ENCODE results near the gene C22orf39. TPM values are rescaled to one million over a fixed set of nuclear protein-coding genes. Genes with fewer than 3 reads are reported as not detected.

The C22orf39 gene
- total RNA-seq, 1 experiment from 2014 or later = 39.0 TPM

DNA sequence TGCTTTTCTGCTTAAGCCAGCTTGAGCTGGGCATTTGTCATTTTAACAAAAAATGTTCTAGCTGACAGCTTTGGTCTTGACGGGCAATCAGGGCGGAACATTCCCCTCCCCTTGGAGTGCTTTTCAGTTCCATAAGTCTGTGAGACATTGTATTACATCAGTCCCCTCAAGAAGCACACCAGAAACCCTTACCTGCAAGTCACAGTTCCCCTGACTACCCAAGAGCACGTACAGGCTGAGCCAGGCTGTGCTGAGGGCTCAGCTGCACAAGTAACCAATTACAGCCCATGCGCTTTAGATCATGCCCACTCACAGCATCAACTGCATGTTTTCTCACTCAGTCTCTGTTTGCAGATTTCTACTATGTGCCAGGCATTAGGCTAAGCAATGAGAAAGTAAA, 35.0 kb downstream of the C22orf39 start:
- no peaks in the 10 kb centered on the region for H3K4me1 ChIP-seq (ENCODE audit: low read length)
- no peaks in the 10 kb centered on the region for H3K27me3 ChIP-seq (ENCODE audit: low read length)
- H3K79me2 ChIP-seq (ENCODE audit: low read length) = peaks cover 75% of the 10 kb centered on the region
- no peaks in the 10 kb centered on the region for H3K9me2 ChIP-seq (replicated peaks; ENCODE audit: insufficient read depth, low read length)
- H3K4me3 ChIP-seq (ENCODE audit: low read length) = no peak overlapping the region
- H3K9ac ChIP-seq (ENCODE audit: low read length) = no peak overlapping the region
- H3K4me2 ChIP-seq (ENCODE audit: low read depth, low read length, poor library complexity, severe bottlenecking) = no peak overlapping the region
- peaks cover 18% of the 10 kb centered on the region; the same call in 1 of the 2 replicates for H3K36me3 ChIP-seq (ENCODE audit: insufficient read depth, low read length)
- no peak for DNase-seq
- H3K9me3 ChIP-seq (ENCODE audit: low read length) = no peaks in the 10 kb centered on the region
- H4K20me1 ChIP-seq (ENCODE audit: insufficient read depth, low read depth, low read length) = peaks cover 25% of the 10 kb centered on the region
- no peak overlapping the region for H2AFZ ChIP-seq (ENCODE audit: low read length)
- H3K27ac ChIP-seq (ENCODE audit: low read length) = no peak overlapping the region

- Histone ChIP-seq H3K4me1 (ENCODE audit: low read length) (no peaks in the 10 kb centered on the region), H3K27me3 (ENCODE audit: low read length) (no peaks in the 10 kb centered on the region), H3K36me3 (ENCODE audit: insufficient read depth, low read length) (peaks cover 24% of the 10 kb centered on the region; the same call in 1 of the 2 replicates), H3K9me3 (ENCODE audit: low read length) (no peaks in the 10 kb centered on the region), H3K27ac (ENCODE audit: low read length) (no peak overlapping the region), H2AFZ (ENCODE audit: low read length) (no peak overlapping the region), H4K20me1 (ENCODE audit: insufficient read depth, low read depth, low read length) (peaks cover 25% of the 10 kb centered on the region), H3K79me2 (ENCODE audit: low read length) (peaks cover 73% of the 10 kb centered on the region), H3K9ac (ENCODE audit: low read length) (no peak overlapping the region), H3K4me2 (ENCODE audit: low read depth, low read length, poor library complexity, severe bottlenecking) (no peak overlapping the region), H3K9me2 (replicated peaks; ENCODE audit: insufficient read depth, low read length) (no peaks in the 10 kb centered on the region), H3K4me3 (ENCODE audit: low read length) (no peak overlapping the region)
- DNase-seq = no peak
These were observed 35.8 kb downstream of the C22orf39 start for GRCh38 chr22:19411690-19412045.

DNA sequence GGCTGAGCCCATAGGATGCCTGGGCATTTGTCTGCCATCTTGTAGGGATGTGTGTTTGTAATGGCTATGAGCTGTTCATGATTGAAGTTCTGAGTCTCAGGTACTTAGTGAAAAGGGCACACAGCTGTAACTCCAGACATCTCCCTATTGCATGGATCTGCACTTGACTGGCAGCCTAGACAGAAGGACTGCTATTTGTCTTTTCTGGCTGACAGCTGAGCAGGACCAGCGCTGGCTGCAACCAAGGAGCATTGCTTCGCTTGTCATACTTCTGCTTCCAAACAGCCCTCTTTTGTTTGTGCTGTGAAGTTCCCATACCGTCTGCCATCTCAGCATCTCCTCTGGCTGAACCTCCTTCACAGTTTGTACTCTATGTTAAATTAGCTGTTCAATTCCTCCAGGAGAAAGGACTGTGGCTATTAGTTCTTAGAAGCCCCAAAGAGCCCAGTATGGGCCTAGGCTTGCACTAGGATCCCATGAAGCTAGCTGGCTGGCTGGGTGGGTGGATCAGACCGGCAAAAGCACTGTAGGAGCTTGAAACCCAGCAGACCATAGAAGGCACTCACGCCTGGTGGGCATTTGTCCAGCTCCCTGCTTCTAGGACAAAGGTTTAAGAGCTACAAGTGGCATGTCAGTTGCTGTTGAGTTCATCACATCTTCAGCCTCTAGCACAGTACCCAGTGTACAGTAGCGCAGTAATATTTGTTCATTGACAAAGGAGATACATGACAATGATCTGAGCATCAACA, 36.4 kb downstream of the C22orf39 start:
- Histone ChIP-seq H3K9ac (ENCODE audit: low read length) (no peak overlapping the region), H3K27me3 (ENCODE audit: low read length) (no peaks in the 10 kb centered on the region), H3K4me2 (ENCODE audit: low read depth, low read length, poor library complexity, severe bottlenecking) (no peak overlapping the region), H3K27ac (ENCODE audit: low read length) (no peak overlapping the region), H3K36me3 (ENCODE audit: insufficient read depth, low read length) (peaks cover 30% of the 10 kb centered on the region; the same call in 1 of the 2 replicates), H3K4me1 (ENCODE audit: low read length) (no peaks in the 10 kb centered on the region), H3K9me3 (ENCODE audit: low read length) (no peaks in the 10 kb centered on the region), H3K79me2 (ENCODE audit: low read length) (peaks cover 67% of the 10 kb centered on the region), H3K4me3 (ENCODE audit: low read length) (no peak overlapping the region), H3K9me2 (replicated peaks; ENCODE audit: insufficient read depth, low read length) (no peaks in the 10 kb centered on the region), H2AFZ (ENCODE audit: low read length) (no peak overlapping the region), H4K20me1 (ENCODE audit: insufficient read depth, low read depth, low read length) (peaks cover 25% of the 10 kb centered on the region)
- DNase-seq = no peak

- H3K27ac ChIP-seq (ENCODE audit: low read length) = no peak overlapping the region
- peaks cover 48% of the 10 kb centered on the region for H3K79me2 ChIP-seq (ENCODE audit: low read length)
- H3K4me3 ChIP-seq (ENCODE audit: low read length) = no peak overlapping the region
- no peak for DNase-seq
- no peaks in the 10 kb centered on the region for H3K9me3 ChIP-seq (ENCODE audit: low read length)
- H4K20me1 ChIP-seq (ENCODE audit: insufficient read depth, low read depth, low read length) = peaks cover 21% of the 10 kb centered on the region
- no peaks in the 10 kb centered on the region for H3K9me2 ChIP-seq (replicated peaks; ENCODE audit: insufficient read depth, low read length)
- H3K9ac ChIP-seq (ENCODE audit: low read length) = no peak overlapping the region
- no peaks in the 10 kb centered on the region for H3K4me1 ChIP-seq (ENCODE audit: low read length)
- H3K27me3 ChIP-seq (ENCODE audit: low read length) = no peaks in the 10 kb centered on the region
- no peak overlapping the region for H2AFZ ChIP-seq (ENCODE audit: low read length)
- peaks cover 51% of the 10 kb centered on the region; the same call in 1 of the 2 replicates for H3K36me3 ChIP-seq (ENCODE audit: insufficient read depth, low read length)
- H3K4me2 ChIP-seq (ENCODE audit: low read depth, low read length, poor library complexity, severe bottlenecking) = no peak overlapping the region
These were observed 39.6 kb downstream of the C22orf39 start for GRCh38 chr22:19407649-19408606.

- Histone ChIP-seq H3K36me3 (ENCODE audit: insufficient read depth, low read length) (peaks cover 59% of the 10 kb centered on the region; the same call in 1 of the 2 replicates), H3K4me2 (ENCODE audit: low read depth, low read length, poor library complexity, severe bottlenecking) (no peak overlapping the region), H3K4me1 (ENCODE audit: low read length) (no peaks in the 10 kb centered on the region), H3K27me3 (ENCODE audit: low read length) (no peaks in the 10 kb centered on the region), H3K27ac (ENCODE audit: low read length) (no peak overlapping the region), H4K20me1 (ENCODE audit: insufficient read depth, low read depth, low read length) (peaks cover 11% of the 10 kb centered on the region; the same call in 1 of the 2 replicates), H3K9me2 (replicated peaks; ENCODE audit: insufficient read depth, low read length) (no peaks in the 10 kb centered on the region), H3K9me3 (ENCODE audit: low read length) (no peaks in the 10 kb centered on the region), H3K4me3 (ENCODE audit: low read length) (no peak overlapping the region), H3K79me2 (ENCODE audit: low read length) (peaks cover 40% of the 10 kb centered on the region), H2AFZ (ENCODE audit: low read length) (no peak overlapping the region), H3K9ac (ENCODE audit: low read length) (no peak overlapping the region)
- DNase-seq = no peak
These were observed 40.7 kb downstream of the C22orf39 start for GRCh38 chr22:19406846-19407245.

DNA sequence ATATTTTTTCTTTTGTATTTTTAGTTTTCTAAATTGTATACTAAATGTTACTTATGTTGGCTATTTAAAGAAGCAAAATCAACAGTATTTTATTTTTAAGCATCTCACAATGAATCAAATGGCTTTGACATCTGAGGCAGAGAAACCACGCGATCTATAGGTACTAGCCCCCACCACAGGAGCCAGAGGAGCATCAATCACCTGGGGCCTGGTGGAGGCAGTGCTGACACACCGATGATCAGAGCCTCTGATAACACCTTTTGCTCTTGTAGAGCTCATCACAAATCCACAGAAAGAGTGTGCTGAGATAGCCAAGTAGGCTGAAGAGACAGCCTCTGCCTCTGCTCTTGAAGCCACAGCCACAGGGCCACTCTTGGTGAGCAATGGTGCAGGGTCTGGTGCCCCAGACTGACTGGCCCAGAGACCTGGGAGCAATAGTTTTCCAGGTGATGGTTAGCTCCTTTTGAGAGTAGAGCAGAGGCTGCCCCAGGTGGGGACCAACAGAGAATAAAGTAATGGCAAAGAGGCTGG, 41.2 kb downstream of the C22orf39 start:
- H3K79me2 ChIP-seq (ENCODE audit: low read length) = peaks cover 35% of the 10 kb centered on the region
- H3K9me2 ChIP-seq (replicated peaks; ENCODE audit: insufficient read depth, low read length) = no peaks in the 10 kb centered on the region
- H3K27me3 ChIP-seq (ENCODE audit: low read length) = no peaks in the 10 kb centered on the region
- H3K4me3 ChIP-seq (ENCODE audit: low read length) = no peak overlapping the region
- H3K4me1 ChIP-seq (ENCODE audit: low read length) = no peaks in the 10 kb centered on the region
- peaks cover 59% of the 10 kb centered on the region; the same call in 1 of the 2 replicates for H3K36me3 ChIP-seq (ENCODE audit: insufficient read depth, low read length)
- H3K9me3 ChIP-seq (ENCODE audit: low read length) = no peaks in the 10 kb centered on the region
- no peak overlapping the region for H2AFZ ChIP-seq (ENCODE audit: low read length)
- no peak for DNase-seq
- no peak overlapping the region for H3K27ac ChIP-seq (ENCODE audit: low read length)
- no peak overlapping the region for H3K4me2 ChIP-seq (ENCODE audit: low read depth, low read length, poor library complexity, severe bottlenecking)
- no peak overlapping the region for H3K9ac ChIP-seq (ENCODE audit: low read length)
- H4K20me1 ChIP-seq (ENCODE audit: insufficient read depth, low read depth, low read length) = peaks cover 6% of the 10 kb centered on the region; the same call in 1 of the 2 replicates

DNA sequence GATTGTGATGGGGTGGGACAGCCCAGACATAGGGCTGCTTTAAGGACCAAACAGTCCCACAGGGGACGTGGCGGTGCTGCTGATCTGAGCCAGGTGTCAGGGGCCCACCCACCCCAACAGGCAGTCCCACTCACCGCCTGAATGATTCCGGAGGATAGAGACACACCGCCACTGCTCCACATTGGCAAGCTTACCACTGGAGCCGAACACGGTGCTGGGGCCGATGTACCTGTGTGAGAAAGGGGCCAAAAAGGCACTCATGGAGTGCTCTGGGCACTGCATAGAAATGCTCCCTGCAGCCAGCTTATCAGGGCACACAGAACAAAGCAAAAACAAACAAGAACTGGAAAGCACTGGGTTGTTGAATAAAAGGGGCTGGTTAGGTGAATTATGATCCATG, 41.9 kb downstream of the C22orf39 start:
- Histone ChIP-seq H3K4me2 (ENCODE audit: low read depth, low read length, poor library complexity, severe bottlenecking) (no peak overlapping the region), H3K27me3 (ENCODE audit: low read length) (no peaks in the 10 kb centered on the region), H2AFZ (ENCODE audit: low read length) (no peak overlapping the region), H3K9me2 (replicated peaks; ENCODE audit: insufficient read depth, low read length) (no peaks in the 10 kb centered on the region), H3K36me3 (ENCODE audit: insufficient read depth, low read length) (peaks cover 56% of the 10 kb centered on the region; the same call in 1 of the 2 replicates), H3K4me1 (ENCODE audit: low read length) (no peaks in the 10 kb centered on the region), H3K79me2 (ENCODE audit: low read length) (peaks cover 28% of the 10 kb centered on the region), H3K4me3 (ENCODE audit: low read length) (no peak overlapping the region), H3K27ac (ENCODE audit: low read length) (no peak overlapping the region), H4K20me1 (ENCODE audit: insufficient read depth, low read depth, low read length) (no peaks in the 10 kb centered on the region), H3K9me3 (ENCODE audit: low read length) (no peaks in the 10 kb centered on the region), H3K9ac (ENCODE audit: low read length) (no peak overlapping the region)
- no peak for DNase-seq

- Histone ChIP-seq H3K36me3 (ENCODE audit: insufficient read depth, low read length) (peaks cover 50% of the 10 kb centered on the region; the same call in 1 of the 2 replicates), H3K79me2 (ENCODE audit: low read length) (peaks cover 24% of the 10 kb centered on the region), H3K27me3 (ENCODE audit: low read length) (no peaks in the 10 kb centered on the region), H3K4me1 (ENCODE audit: low read length) (no peaks in the 10 kb centered on the region), H3K27ac (ENCODE audit: low read length) (no peak overlapping the region), H3K9me3 (ENCODE audit: low read length) (no peaks in the 10 kb centered on the region), H3K4me2 (ENCODE audit: low read depth, low read length, poor library complexity, severe bottlenecking) (no peak overlapping the region), H3K9ac (ENCODE audit: low read length) (no peak overlapping the region), H2AFZ (ENCODE audit: low read length) (no peak overlapping the region), H3K9me2 (replicated peaks; ENCODE audit: insufficient read depth, low read length) (no peaks in the 10 kb centered on the region), H4K20me1 (ENCODE audit: insufficient read depth, low read depth, low read length) (no peaks in the 10 kb centered on the region), H3K4me3 (ENCODE audit: low read length) (no peak overlapping the region)
- DNase-seq = no peak
These were observed 42.4 kb downstream of the C22orf39 start for GRCh38 chr22:19405133-19405532.
